GM23248 (cell line): ENCODE data around the gene GSAP.

ENCODE experiments used
- EZH2 ChIP-seq: fragments of 200-600 bp; sonication (generic); IDR thresholded peaks from 2 replicates; pipeline ENCODE4 v1.6.1; 2018; ENCODE audit warnings: antibody characterized with exemption, mild to moderate bottlenecking; ENCODE audit not compliant: insufficient read depth, poor library complexity, severe bottlenecking
- EZH2phosphoT487 ChIP-seq: fragments of 200-600 bp; sonication (generic); IDR thresholded peaks from 2 replicates; pipeline ENCODE4 v1.6.1; 2018; ENCODE audit warnings: antibody characterized with exemption, moderate library complexity, mild to moderate bottlenecking, low read depth; ENCODE audit not compliant: insufficient read depth

DNA sequence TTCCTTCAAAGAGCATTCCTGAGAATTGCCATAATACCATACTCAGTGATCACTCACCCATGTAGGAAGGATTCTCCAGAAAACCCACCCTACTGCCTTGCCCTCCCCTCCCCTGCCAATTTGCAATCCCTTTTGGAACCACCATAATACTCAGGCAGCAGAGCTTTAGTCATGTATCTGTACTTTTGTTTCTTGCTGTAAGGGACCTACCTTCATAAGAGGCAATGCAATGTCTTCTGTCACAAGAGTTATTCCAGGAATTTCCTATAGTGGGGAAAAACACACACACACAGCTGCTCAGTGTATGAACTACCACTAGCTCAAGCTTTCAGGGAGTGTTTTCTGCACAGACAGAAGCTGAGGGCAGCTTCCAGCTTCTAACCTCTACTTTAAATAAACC, 67.0 kb downstream of the GSAP start:
- TF ChIP-seq EZH2 (no peak), EZH2phosphoT487 (no peak)
